Pancreas (tissue), 10 donors: ENCODE results near the gene SLC4A2. TPM values are rescaled to one million over a fixed set of nuclear protein-coding genes. Genes with fewer than 3 reads are reported as not detected.

Experiments used
- ATAC-seq, 4 donors: fragments of 200-7000 bp; cut with Tn5 transposase; one replicate each; pipeline versions ENCODE4 v1.8.0 to v1.9.1; 2020; ENCODE audit warnings: mild to moderate bottlenecking in 4 of 4, moderate library complexity in 4 of 4
- DNase-seq, 6 donors: peaks; one replicate each; pipeline ENCODE4 v3.0.0-alpha.2; 2020
- FAIRE-seq: peaks from 2 replicates; lab custom pipeline; 2012; peaks lifted over from hg19 to GRCh38; lab: Jason Lieb, UNC
- H3K27ac ChIP-seq, 4 donors: fragments of 200-600 bp; sonication (generic); 1 replicate in 3 of 4; 2 replicates in 1 of 4; pipeline versions ENCODE4 v1.5.0 to v1.8.0; 2020
- H3K27me3 ChIP-seq, 4 donors: fragments of 200-600 bp; one replicate each; pipeline ENCODE4 v1.8.0; 2021
- H3K36me3 ChIP-seq, 3 donors: fragments of 200-600 bp; sonication (generic) in 1 of 3; one replicate each; pipeline versions ENCODE4 v1.5.0 to v1.8.0; 2020 to 2021
- H3K4me1 ChIP-seq, 3 donors: fragments of 200-600 bp; one replicate each; pipeline ENCODE4 v1.8.0; 2021
- H3K4me3 ChIP-seq, 4 donors: fragments of 200-600 bp; sonication (generic) in 2 of 4; one replicate each; pipeline versions ENCODE4 v1.5.0 to v1.8.0; 2020 to 2021
- H3K9me3 ChIP-seq, 4 donors: fragments of 200-600 bp; one replicate each; pipeline ENCODE4 v1.8.0; 2021
- WGBS, 2 donors: extraction: QIAGEN DNeasy Blood & Tissue Kit; methylation state at CpG; one replicate each; pipeline ENCODE4 v1.1.7; 2013; 5-methylcytosine and 5-hydroxymethylcytosine counted together
- intact Hi-C, 3 donors: fragments of 100-400 bp; cut with DNase I; formaldehyde crosslinking; loops; one replicate each; pipeline versions ENCODE4 v1.11.1 to v1.14.2; 2022
- polyA plus RNA-seq, 2 donors: library from polyadenylated mRNA; stranded (reverse); fragments of 200-250 nt; gene quantifications; one replicate each; pipeline ENCODE4 v1.2.3, GENCODE V29; 2013
- total RNA-seq, 6 donors: library from RNA; stranded (reverse); fragmentation: NEBNext Ultra II Directional in 4 of 6; extraction: Animal tissue kit (Norgen Biotek cat#: 25700) in 4 of 6; gene quantifications; one replicate each; pipeline versions ENCODE4 v1.2.1 to v1.2.4, GENCODE V29; 2021 to 2023
- TF ChIP-seq, protein P1 (sequence below), 4 donors: fragments of 200-600 bp; sonication (generic) in 3 of 4; IDR thresholded peaks; one replicate each; pipeline versions ENCODE4 v1.5.0 to v1.8.0; 2021; ENCODE audit warnings: antibody characterized with exemption in 4 of 4
- donor health status: healthy with polysubstance abuse.
- donor health status: DM: no; HTN: no; CAD: no; lungs with moderate emphysema.
- donor health status: DM: no; HTN: no; CAD: no.
- donor health status: control.
- donor health status: control.
- donor health status: Bipolar disorder and iron deficiency.
- donor health status: DM: yes; HTN: yes; CAD: no.
- donor health status: DM: no; HTN: no; CAD: no.
- donor health status: DM: no; HTN: no; CAD: no.
- donor health status: DM: yes; HTN: yes; CAD: no.

SLC4A2 gene
- total and polyA plus RNA-seq, 8 donors = 69.2 to 211 (median 87.2) TPM

DNA sequence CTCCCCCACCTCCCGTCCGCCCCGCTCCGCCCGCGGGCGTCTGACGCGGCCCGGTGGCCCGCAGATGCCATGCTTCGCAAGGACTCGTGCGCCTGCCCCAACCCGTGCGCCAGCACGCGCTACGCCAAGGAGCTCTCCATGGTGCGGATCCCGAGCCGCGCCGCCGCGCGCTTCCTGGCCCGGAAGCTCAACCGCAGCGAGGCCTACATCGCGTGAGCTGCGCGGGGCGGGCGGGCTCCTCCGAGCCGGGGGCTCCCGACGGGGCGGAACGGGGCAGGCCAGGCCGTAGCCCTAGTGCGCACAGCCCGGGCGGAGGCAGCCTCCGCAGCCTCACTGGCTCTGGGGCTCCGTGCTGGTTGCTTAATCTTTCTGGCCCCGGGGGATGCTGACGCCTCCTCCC lies 8.3 kb upstream of the SLC4A2 start:
- ATAC-seq (peak; percentile 73 to 91 (median 82)), FAIRE-seq (no peak), DNase-seq (peak in 5 of 6 donors; percentile 62 to 89 (median 73))
- H3K4me3 ChIP-seq = no peak overlapping the region
- H3K27ac ChIP-seq = no peak overlapping the region
- TF ChIP-seq, protein P1, sequence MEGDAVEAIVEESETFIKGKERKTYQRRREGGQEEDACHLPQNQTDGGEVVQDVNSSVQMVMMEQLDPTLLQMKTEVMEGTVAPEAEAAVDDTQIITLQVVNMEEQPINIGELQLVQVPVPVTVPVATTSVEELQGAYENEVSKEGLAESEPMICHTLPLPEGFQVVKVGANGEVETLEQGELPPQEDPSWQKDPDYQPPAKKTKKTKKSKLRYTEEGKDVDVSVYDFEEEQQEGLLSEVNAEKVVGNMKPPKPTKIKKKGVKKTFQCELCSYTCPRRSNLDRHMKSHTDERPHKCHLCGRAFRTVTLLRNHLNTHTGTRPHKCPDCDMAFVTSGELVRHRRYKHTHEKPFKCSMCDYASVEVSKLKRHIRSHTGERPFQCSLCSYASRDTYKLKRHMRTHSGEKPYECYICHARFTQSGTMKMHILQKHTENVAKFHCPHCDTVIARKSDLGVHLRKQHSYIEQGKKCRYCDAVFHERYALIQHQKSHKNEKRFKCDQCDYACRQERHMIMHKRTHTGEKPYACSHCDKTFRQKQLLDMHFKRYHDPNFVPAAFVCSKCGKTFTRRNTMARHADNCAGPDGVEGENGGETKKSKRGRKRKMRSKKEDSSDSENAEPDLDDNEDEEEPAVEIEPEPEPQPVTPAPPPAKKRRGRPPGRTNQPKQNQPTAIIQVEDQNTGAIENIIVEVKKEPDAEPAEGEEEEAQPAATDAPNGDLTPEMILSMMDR (IDR thresholded peaks at IDR 0.05) = no peak
- H3K4me1 ChIP-seq = peaks cover 0 to 4% (median 0%) of the 10 kb centered on the region in 3 donors
- no peaks in the 10 kb centered on the region for H3K36me3 ChIP-seq
- no peaks in the 10 kb centered on the region for H3K9me3 ChIP-seq
- 3 to 5% methylated on average over 43 to 50 of the region's 50 CpGs for WGBS, 2 donors
- H3K27me3 ChIP-seq = no peaks in the 10 kb centered on the region
- intact Hi-C loops = no loop called here

DNA sequence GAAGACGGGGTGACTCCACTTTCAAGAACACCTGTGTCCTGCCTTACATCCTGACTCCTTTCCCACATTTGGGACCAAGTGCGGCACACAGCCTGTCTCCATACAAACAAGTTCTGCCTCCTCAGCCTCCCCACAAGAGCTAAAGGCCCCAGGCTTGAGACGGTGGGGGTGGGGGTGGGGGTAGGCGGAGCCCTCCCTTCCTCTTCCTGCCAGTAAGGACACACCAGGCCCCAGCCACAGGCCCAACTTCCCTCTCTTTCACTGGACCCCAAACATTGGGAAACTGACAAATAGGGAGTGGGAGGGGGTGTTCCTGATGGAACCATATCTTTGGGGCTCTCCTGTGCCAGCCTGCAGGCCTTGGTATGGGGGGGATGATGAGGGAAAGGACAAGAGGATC lies 6.3 kb upstream of the SLC4A2 start:
- Histone ChIP-seq H3K4me1 (peaks cover 8 to 12% (median 10%) of the 10 kb centered on the region in 3 donors), H3K27ac (no peak overlapping the region), H3K36me3 (no peaks in the 10 kb centered on the region), H3K27me3 (no peaks in the 10 kb centered on the region), H3K9me3 (no peaks in the 10 kb centered on the region), H3K4me3 (no peak overlapping the region)
- DNase-seq (no peak), ATAC-seq (no peak), FAIRE-seq (no peak)
- intact Hi-C loops = no loop called here
- WGBS, 2 donors = 82 to 95% methylated on average over 4 of the region's 4 CpGs
- TF ChIP-seq, protein P1 (IDR thresholded peaks at IDR 0.05) = no peak

DNA sequence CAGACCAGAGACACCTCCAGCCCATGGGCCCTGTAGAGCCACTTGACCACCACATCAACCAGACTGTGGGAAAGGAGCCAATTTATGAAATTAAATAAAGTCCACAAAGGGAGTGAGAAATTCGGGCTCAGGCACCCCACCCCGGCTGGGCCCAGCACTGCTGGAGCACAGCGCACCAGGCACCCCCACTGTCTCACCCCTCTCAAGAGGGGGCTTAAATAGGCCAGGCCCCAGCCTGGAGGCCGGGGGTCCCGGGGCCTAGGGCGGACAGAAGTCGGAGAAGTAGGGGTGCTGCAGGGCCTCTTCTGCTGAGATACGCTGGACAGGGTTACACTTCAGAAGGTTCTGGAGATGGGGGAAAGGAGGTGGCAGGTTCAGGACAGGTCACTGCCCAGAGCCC lies 5.6 kb upstream of the SLC4A2 start:
- TF ChIP-seq, protein P1 (IDR thresholded peaks at IDR 0.05) = no peak
- DNase-seq (no peak), ATAC-seq (no peak), FAIRE-seq (no peak)
- H3K27ac ChIP-seq = no peak overlapping the region
- H3K9me3 ChIP-seq = no peaks in the 10 kb centered on the region
- intact Hi-C loops = no loop called here
- no peaks in the 10 kb centered on the region for H3K36me3 ChIP-seq
- H3K4me1 ChIP-seq = peaks cover 8 to 16% (median 14%) of the 10 kb centered on the region in 3 donors
- no peaks in the 10 kb centered on the region for H3K27me3 ChIP-seq
- H3K4me3 ChIP-seq = no peak overlapping the region
- 83 to 90% methylated on average over 8 of the region's 8 CpGs for WGBS, 2 donors

DNA sequence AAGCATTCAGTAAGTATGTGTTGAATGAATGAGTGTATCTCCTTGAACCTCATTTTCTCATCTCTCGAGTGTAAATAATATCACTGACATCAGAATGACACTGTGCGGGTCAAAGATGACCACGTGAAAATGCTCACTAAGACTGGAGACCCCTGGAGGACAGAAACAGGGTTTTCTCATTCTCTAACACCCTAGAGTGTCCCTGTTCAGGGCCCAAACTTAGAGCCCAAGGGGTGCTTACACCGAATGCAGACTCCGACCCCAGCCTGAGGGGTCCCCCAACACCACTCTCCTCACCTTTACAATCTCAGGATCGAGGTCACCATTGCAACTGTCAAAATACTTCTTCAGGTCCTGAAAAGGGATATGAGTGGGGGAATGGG lies 3.1 kb upstream of the SLC4A2 start:
- TF ChIP-seq, protein P1 (IDR thresholded peaks at IDR 0.05) = no peak
- no peak overlapping the region for H3K4me3 ChIP-seq
- H3K9me3 ChIP-seq = no peaks in the 10 kb centered on the region
- H3K4me1 ChIP-seq = peaks cover 15 to 17% (median 15%) of the 10 kb centered on the region in 3 donors
- ATAC-seq (no peak), FAIRE-seq (no peak), DNase-seq (no peak)
- no peaks in the 10 kb centered on the region for H3K36me3 ChIP-seq
- intact Hi-C loops = no loop called here
- 82 to 87% methylated on average over 6 of the region's 6 CpGs for WGBS, 2 donors
- H3K27me3 ChIP-seq = no peaks in the 10 kb centered on the region
- no peak overlapping the region for H3K27ac ChIP-seq

DNA sequence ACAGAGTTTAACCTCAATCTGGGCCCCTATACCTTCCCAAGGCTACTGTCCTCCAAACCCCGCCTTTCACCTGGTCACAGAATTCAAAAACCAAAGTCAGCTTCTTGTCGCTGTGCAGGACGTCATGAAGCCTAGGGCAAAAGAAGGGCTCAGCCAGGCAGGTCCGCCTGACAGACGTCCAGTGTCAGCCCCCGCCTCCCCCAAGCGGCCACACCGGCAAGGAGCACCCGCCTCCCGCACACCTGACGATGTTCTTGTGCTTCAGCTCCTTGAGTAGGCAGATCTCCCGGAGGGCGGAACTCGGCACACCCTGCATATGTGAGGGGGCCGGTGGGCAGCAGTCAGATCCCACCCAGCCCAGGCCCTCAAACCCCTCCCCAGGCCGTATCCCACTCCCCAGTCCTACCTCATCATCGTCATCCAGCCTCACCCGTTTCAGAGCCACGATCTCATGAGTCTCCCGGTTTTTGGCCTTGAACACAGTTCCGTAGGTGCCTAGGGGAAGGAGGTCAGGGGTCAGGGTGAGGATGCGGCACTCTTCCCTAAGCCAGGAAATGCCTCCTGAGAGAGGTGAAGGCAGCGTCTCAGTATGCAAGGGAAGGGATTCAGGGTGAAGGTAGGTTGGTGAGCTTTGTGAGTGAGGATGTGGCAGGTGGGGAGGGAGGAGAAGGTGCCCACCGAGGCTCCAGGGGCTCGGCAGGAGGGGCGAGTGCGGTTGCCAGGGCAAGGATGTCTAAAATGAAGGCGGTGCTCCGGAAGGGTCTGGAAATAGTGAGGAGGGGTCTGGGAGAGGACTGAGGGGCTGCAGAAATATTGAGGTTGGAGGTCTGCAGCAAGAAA lies 2.5 kb upstream of the SLC4A2 start:
- no peak overlapping the region for H3K27ac ChIP-seq
- no peaks in the 10 kb centered on the region for H3K27me3 ChIP-seq
- intact Hi-C loops = no loop called here
- no peaks in the 10 kb centered on the region for H3K9me3 ChIP-seq
- ATAC-seq (no peak), DNase-seq (peak in 2 of 6 donors; percentile 49 to 64), FAIRE-seq (no peak)
- TF ChIP-seq, protein P1 (IDR thresholded peaks at IDR 0.05) = no peak
- H3K36me3 ChIP-seq = no peaks in the 10 kb centered on the region
- peaks cover 21 to 23% (median 21%) of the 10 kb centered on the region in 3 donors for H3K4me1 ChIP-seq
- peak overlapping the region; percentile 36 to 81 (median 64) for H3K4me3 ChIP-seq
- WGBS, 2 donors = 18 to 22% methylated on average over 29 of the region's 29 CpGs
